HG03521 (cell line): ENCODE measurements around the gene MT1E.
A peak's percentile ranks its signal among the peaks of the same experiment; 100 is the strongest.
"Not testable (repeated sequence)": the region's sequence is repeated elsewhere in the genome, so short reads cannot be mapped to it uniquely, and the experiment has no call there.

Source experiments
- ATAC-seq: cut with Tn5 transposase; IDR thresholded peaks from one replicate; pipeline ENCODE4 v1.9.1; 2021; ENCODE audit warnings: mild to moderate bottlenecking, moderate library complexity; ENCODE audit not compliant: unreplicated experiment

The MT1E gene

GRCh38 chr16:56606476-56607108, 19.0 kb upstream of the MT1E start:
- ATAC-seq, result no peak

GRCh38 chr16:56607109-56607618, 18.4 kb upstream of the MT1E start:
- ATAC-seq, result no peak

- no peak for ATAC-seq
Observed at GRCh38 chr16:56607675-56608042, 17.9 kb upstream of the MT1E start.

- peak; percentile 87 for ATAC-seq
Observed at GRCh38 chr16:56608043-56608875, 17.3 kb upstream of the MT1E start, which contains the start of gene MT2A. TSS of gene MT2A (plus strand) at chr16:56608584. CDS start at chr16:56608656, 72 bp downstream.

GRCh38 chr16:56608876-56609462, 16.6 kb upstream of the MT1E start:
- ATAC-seq, result no peak

GRCh38 chr16:56609463-56609921, 16.1 kb upstream of the MT1E start:
- no peak for ATAC-seq

- no peak for ATAC-seq
Observed at GRCh38 chr16:56610017-56610608, 15.5 kb upstream of the MT1E start.

GRCh38 chr16:56610609-56611111, 14.9 kb upstream of the MT1E start:
- no peak for ATAC-seq

- ATAC-seq, result no peak
Observed at GRCh38 chr16:56611281-56611833, 14.2 kb upstream of the MT1E start.

- ATAC-seq, result no peak
Observed at GRCh38 chr16:56613706-56614105, 11.9 kb upstream of the MT1E start.

GRCh38 chr16:56614549-56614991, 11.0 kb upstream of the MT1E start:
- ATAC-seq, result no peak

- no peak for ATAC-seq
Observed at GRCh38 chr16:56615353-56615752, 10.2 kb upstream of the MT1E start.

- no peak for ATAC-seq
Observed at GRCh38 chr16:56616608-56617211, 8.9 kb upstream of the MT1E start.

- no peak for ATAC-seq
Observed at GRCh38 chr16:56617212-56618085, 8.1 kb upstream of the MT1E start.

GRCh38 chr16:56618138-56618537, 7.4 kb upstream of the MT1E start:
- no peak for ATAC-seq

GRCh38 chr16:56620339-56620897, 5.2 kb upstream of the MT1E start:
- ATAC-seq, result no peak

- not testable (repeated sequence) for ATAC-seq
Observed at GRCh38 chr16:56621665-56622445, 3.7 kb upstream of the MT1E start.

- ATAC-seq, result not testable (repeated sequence)
Observed at GRCh38 chr16:56623184-56623583, 2.4 kb upstream of the MT1E start.
